Caki2 (cell line): ENCODE data around the gene AFM. TPM values are rescaled to one million over a fixed set of nuclear protein-coding genes. Genes with fewer than 3 reads are reported as not detected.
"Not testable (repeated sequence)": the region's sequence is repeated elsewhere in the genome, so short reads cannot be mapped to it uniquely, and the experiment has no call there.

Source experiments
- DNase-seq: peaks from one replicate; pipeline ENCODE4 v3.0.0-alpha.2; 2015; ENCODE audit warnings: low read depth
- in situ Hi-C: cut with HindIII; loops from 2 replicates; pipeline ENCODE4 v1.10.0; 2016; ENCODE audit warnings: low sequenced_read_pairs, low pct_unique_long_range_greater_than_20kb, mixed read lengths
- total RNA-seq: library from RNA; depleted of rRNA; stranded (reverse); fragments of >200 nt; shearing (Covaris generic); gene quantifications from 2 replicates; pipeline ENCODE4 v1.2.3, GENCODE V29; 2014; ENCODE audit warnings: low replicate concordance; rRNA removed

The AFM gene
- total RNA-seq, 1 experiment from 2014 or later = not detected

GRCh38 chr4:73541251-73541650 is 59.7 kb downstream of the AFM start:
- DNase-seq = no peak

GRCh38 chr4:73544620-73545019 is 63.1 kb downstream of the AFM start:
- no peak for DNase-seq
- in situ Hi-C loops = no loop called here

More at GRCh38 chr4:73541251-73541650, 59.7 kb downstream of the AFM start:
- in situ Hi-C loops = no loop called here

GRCh38 chr4:73550865-73551264 is 69.3 kb downstream of the AFM start:
- in situ Hi-C loops, DNase-seq: not testable (repeated sequence)

Other genes starting within 250 kb of the AFM start
- gene ANKRD17, start 222.9 kb upstream of the AFM start, total RNA-seq = 20.5 and 46.7 TPM in 2 replicates
- gene ALB, start 77.5 kb upstream of the AFM start, total RNA-seq = not detected in 2 replicates
- gene AFP, start 45.5 kb upstream of the AFM start, total RNA-seq = 5.4 and 25.5 TPM in 2 replicates
- gene RASSF6, start 138.7 kb downstream of the AFM start, total RNA-seq = 0.52 and 1.0 TPM in 2 replicates